Activated CD4-positive, alpha-beta T cell treated with anti-CD3 and anti-CD28 coated beads for 36 hours (primary cell): Measurements from ENCODE around the gene ACER3. TPM values are rescaled to one million over a fixed set of nuclear protein-coding genes. Genes with fewer than 3 reads are reported as not detected.
"Not testable (repeated sequence)": the region's sequence is repeated elsewhere in the genome, so short reads cannot be mapped to it uniquely, and the experiment has no call there.

ENCODE experiments used
- ATAC-seq: fragments of 200-7000 bp; cut with Tn5 transposase; one replicate; pipeline ENCODE4 v1.10.0; 2021; ENCODE audit warnings: mild to moderate bottlenecking, moderate library complexity
- CTCF ChIA-PET: fragments of 350-600 bp; sonication (Branson Sonifier 250); formaldehyde crosslinking; loops from one replicate; lab custom pipeline; 2021; ENCODE audit warnings: antibody characterized with exemption; lab: Charles Lee
- POLR2A ChIA-PET: fragments of 350-600 bp; sonication (Branson Sonifier 250); formaldehyde crosslinking; loops from one replicate; lab custom pipeline; 2021; ENCODE audit warnings: antibody characterized with exemption, inconsistent platforms; lab: Charles Lee
- DNase-seq: peaks from one replicate; pipeline ENCODE4 v3.0.0-alpha.2; 2020
- H3K27ac Mint-ChIP-seq: one replicate; pipeline ENCODE4 v1.8.0; 2021; ENCODE audit warnings: mixed read lengths
- H3K27me3 Mint-ChIP-seq: one replicate; pipeline ENCODE4 v1.8.0; 2021; ENCODE audit warnings: mixed read lengths
- H3K36me3 Mint-ChIP-seq: one replicate; pipeline ENCODE4 v1.8.0; 2021; ENCODE audit warnings: low read depth, mixed read lengths
- H3K4me1 Mint-ChIP-seq: one replicate; pipeline ENCODE4 v1.8.0; 2021; ENCODE audit warnings: mixed read lengths
- H3K4me3 Mint-ChIP-seq: one replicate; pipeline ENCODE4 v1.8.0; 2021; ENCODE audit warnings: mild to moderate bottlenecking, moderate library complexity, mixed read lengths
- H3K9me3 Mint-ChIP-seq: one replicate; pipeline ENCODE4 v1.8.0; 2021; ENCODE audit warnings: low read depth, mixed read lengths
- intact Hi-C, 2 experiments: fragments of 100-400 bp; cut with DNase I in 1 of 2; cut with micrococcal nuclease in 1 of 2; formaldehyde crosslinking; loops; one replicate each; pipeline versions ENCODE4 v1.14.2 to v1.15.1; 2022 to 2024; cut with DNase I, micrococcal nuclease
- total RNA-seq, 2 experiments: library from RNA; stranded (reverse); gene quantifications; one replicate each; pipeline ENCODE4 v1.2.3, GENCODE V29; 2021

ACER3 gene
- total RNA-seq: 10 to 100 TPM in 1 of 2 experiments, 1 to 10 TPM in 1; 8.9 to 10.3 TPM

DNA sequence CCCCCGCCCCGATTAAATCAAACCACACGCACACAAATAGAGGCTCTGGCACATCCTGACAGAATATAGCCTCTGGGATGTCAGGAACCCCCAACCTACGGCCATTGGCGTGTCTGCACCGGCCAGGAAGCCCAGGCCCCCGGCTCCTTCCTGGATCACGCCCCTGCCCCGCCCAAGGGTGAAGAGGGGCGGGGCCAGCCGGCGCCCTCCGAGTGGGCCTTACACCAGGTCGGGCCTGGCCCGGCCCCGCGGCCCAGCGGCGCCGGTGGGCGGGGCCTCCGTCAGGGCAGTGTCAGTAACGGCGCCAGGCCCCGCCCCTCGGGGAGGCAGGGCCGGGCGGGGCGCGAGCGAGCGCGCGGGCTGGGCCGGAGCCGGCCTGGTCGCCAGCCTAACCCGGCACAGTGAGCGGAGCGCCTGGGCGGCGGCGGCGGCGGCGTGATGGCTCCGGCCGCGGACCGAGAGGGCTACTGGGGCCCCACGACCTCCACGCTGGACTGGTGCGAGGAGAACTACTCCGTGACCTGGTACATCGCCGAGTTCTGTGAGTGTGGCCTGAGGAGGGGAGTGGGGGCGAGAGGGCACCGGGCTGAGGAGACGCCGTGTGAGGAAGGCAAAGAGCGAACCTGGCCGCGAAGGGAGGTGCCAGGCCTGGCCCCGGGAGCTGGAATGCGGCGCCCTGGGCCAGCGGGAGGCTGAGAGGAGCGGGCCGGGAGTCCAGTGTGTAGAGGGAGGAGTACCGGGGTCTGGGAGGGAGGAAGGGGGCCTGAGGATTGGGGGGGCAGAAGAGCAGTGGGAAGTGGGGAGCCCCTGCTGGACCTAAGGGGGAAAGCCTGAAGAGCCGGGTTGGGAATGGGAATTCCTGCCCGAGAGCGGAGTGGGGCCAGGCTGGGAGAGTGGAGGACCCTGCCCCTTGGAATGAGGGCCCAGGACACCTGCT lies at the start of gene ACER3:
ACER3 (plus strand) TSS at position 380 of the 937 bp plus-strand sequence; CDS start at position 439, 59 bp downstream.
- peaks cover 3% of the 10 kb centered on the region for H3K36me3 Mint-ChIP-seq
- ChIA-PET CTCF (interaction anchor here (2.2 kb wide), 1 partner anchor 59 kb away, joined by 13 read pairs; no protein-coding TSS in a partner anchor), POLR2A (no interaction called here)
- DNase-seq: peak; percentile 94
- H3K27ac Mint-ChIP-seq: peak within 1 kb of the TSS; percentile 70
- ATAC-seq: peak; percentile 99
- peak within 1 kb of the TSS; percentile 72 for H3K4me3 Mint-ChIP-seq
- peaks cover 20% of the 10 kb centered on the region for H3K4me1 Mint-ChIP-seq
- intact Hi-C loops: loop anchor here (1.0 to 2.0 kb wide), 10 partner anchors 51 to 626 kb away; partner anchors contain the start of genes CAPN5 (in 1 of the 2), GVQW3 (in 1 of the 2), THAP12 (in 1 of the 2) and TSKU (in 1 of the 2)
- no peaks in the 10 kb centered on the region for H3K27me3 Mint-ChIP-seq
- no peaks in the 10 kb centered on the region for H3K9me3 Mint-ChIP-seq

DNA sequence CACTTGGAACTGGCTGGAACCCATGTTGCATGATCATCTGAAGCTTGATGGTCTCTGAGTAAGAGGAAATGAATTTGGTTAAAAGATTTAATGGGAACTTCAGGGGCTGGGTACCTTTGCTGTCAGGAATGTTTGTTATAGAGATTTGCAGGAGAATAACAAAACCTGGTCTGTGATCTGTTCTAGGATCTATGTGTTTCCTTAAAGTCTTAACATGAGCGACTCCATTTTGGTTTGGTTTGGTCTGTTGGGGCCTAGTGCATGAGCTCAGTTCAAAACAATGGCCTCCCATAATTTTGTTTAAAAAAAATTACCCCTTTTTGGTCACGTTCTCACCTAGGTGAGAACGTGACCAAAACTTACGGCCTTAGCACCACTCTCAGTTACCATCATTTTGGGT lies 49.5 kb upstream of the ACER3 start:
- no peak for DNase-seq
- Mint-ChIP-seq H3K4me1 (peaks cover 5% of the 10 kb centered on the region), H3K9me3 (peaks cover 8% of the 10 kb centered on the region), H3K27me3 (peaks cover 6% of the 10 kb centered on the region), H3K4me3 (no peak overlapping the region), H3K27ac (no peak overlapping the region), H3K36me3 (no peaks in the 10 kb centered on the region)
- ChIA-PET POLR2A (no interaction called here), CTCF (interaction anchor here (0.8 to 7.2 kb wide), 3 partner anchors 89 to 229 kb away, joined by 3 to 100 read pairs (median 6); no protein-coding TSS in a partner anchor)
- intact Hi-C loops: no loop called here
- no peak for ATAC-seq

DNA sequence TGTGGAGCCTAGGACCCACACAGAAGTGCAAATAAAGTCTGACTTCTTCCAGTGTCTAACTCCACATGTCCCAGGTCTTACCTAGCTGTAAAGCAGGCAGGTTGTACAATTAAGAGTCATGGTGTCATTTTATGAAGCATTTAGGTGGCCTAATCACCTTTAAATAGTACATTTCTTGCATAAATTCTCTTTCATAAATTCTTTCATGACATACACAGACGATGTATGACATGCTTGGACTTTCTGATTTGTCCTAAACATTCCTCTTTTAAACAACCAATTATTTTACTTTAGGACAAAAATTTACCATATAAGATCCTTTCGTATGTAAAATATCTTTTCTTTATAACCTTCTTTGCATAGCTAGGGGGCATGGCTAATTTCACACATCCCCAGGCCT lies 46.3 kb upstream of the ACER3 start:
- intact Hi-C loops: no loop called here
- H3K4me3 Mint-ChIP-seq: no peak overlapping the region
- H3K9me3 Mint-ChIP-seq: peaks cover 9% of the 10 kb centered on the region
- H3K27me3 Mint-ChIP-seq: peaks cover 2% of the 10 kb centered on the region
- ATAC-seq: no peak
- peaks cover 5% of the 10 kb centered on the region for H3K4me1 Mint-ChIP-seq
- CTCF ChIA-PET: interaction anchor here (1.2 kb wide), 1 partner anchor 106 kb away, joined by 4 read pairs; no protein-coding TSS in a partner anchor
- no peaks in the 10 kb centered on the region for H3K36me3 Mint-ChIP-seq
- POLR2A ChIA-PET: no interaction called here
- H3K27ac Mint-ChIP-seq: no peak overlapping the region
- DNase-seq: no peak

GRCh38 chr11:76815678-76816077 lies 45.0 kb upstream of the ACER3 start:
- H3K27me3 Mint-ChIP-seq, H3K4me1 Mint-ChIP-seq, H3K4me3 Mint-ChIP-seq, H3K9me3 Mint-ChIP-seq, POLR2A ChIA-PET, intact Hi-C loops, H3K27ac Mint-ChIP-seq, DNase-seq, H3K36me3 Mint-ChIP-seq, ATAC-seq: not testable (repeated sequence)
- CTCF ChIA-PET: interaction anchor here (0.6 to 1.2 kb wide), 2 partner anchors 14 to 104 kb away, joined by 4 read pairs; no protein-coding TSS in a partner anchor

GRCh38 chr11:76820184-76820566 lies 40.5 kb upstream of the ACER3 start:
- no peak for DNase-seq
- no peak overlapping the region for H3K27ac Mint-ChIP-seq

GRCh38 chr11:76821396-76821795 lies 39.3 kb upstream of the ACER3 start:
- H3K9me3 Mint-ChIP-seq, CTCF ChIA-PET, H3K27me3 Mint-ChIP-seq, ATAC-seq, H3K4me1 Mint-ChIP-seq, intact Hi-C loops, H3K27ac Mint-ChIP-seq, H3K4me3 Mint-ChIP-seq, DNase-seq, H3K36me3 Mint-ChIP-seq, POLR2A ChIA-PET: not testable (repeated sequence)

More at GRCh38 chr11:76820184-76820566, 40.5 kb upstream of the ACER3 start:
- Mint-ChIP-seq H3K4me3 (no peak overlapping the region), H3K36me3 (no peaks in the 10 kb centered on the region), H3K9me3 (peaks cover 9% of the 10 kb centered on the region), H3K27me3 (peaks cover 10% of the 10 kb centered on the region), H3K4me1 (peaks cover 6% of the 10 kb centered on the region)
- ChIA-PET POLR2A (no interaction called here), CTCF (interaction anchor here (0.6 to 0.8 kb wide), 4 partner anchors 97 to 200 kb away, joined by 3 to 5 read pairs (median 4); no protein-coding TSS in a partner anchor)
- intact Hi-C loops: no loop called here
- ATAC-seq: no peak

GRCh38 chr11:76822406-76822805 lies 38.3 kb upstream of the ACER3 start:
- intact Hi-C loops: no loop called here
- POLR2A ChIA-PET: no interaction called here
- Mint-ChIP-seq H3K27ac (no peak overlapping the region), H3K9me3 (peaks cover 3% of the 10 kb centered on the region), H3K27me3 (peaks cover 7% of the 10 kb centered on the region), H3K4me1 (peaks cover 6% of the 10 kb centered on the region), H3K36me3 (no peaks in the 10 kb centered on the region), H3K4me3 (no peak overlapping the region)
- CTCF ChIA-PET: interaction anchor here (0.6 kb wide), 1 partner anchor 448 kb away, joined by 3 read pairs; no protein-coding TSS in a partner anchor
- no peak for ATAC-seq
- DNase-seq: no peak

GRCh38 chr11:76823481-76824028 lies 37.2 kb upstream of the ACER3 start:
- intact Hi-C loops: no loop called here
- Mint-ChIP-seq H3K27ac (no peak overlapping the region), H3K27me3 (peaks cover 7% of the 10 kb centered on the region), H3K9me3 (peaks cover 2% of the 10 kb centered on the region), H3K4me1 (peaks cover 6% of the 10 kb centered on the region), H3K4me3 (no peak overlapping the region), H3K36me3 (no peaks in the 10 kb centered on the region)
- ChIA-PET POLR2A (no interaction called here), CTCF (interaction anchor here (0.9 to 1.2 kb wide), 2 partner anchors 11 to 22 kb away, joined by 3 read pairs; no protein-coding TSS in a partner anchor)
- ATAC-seq: no peak
- DNase-seq: no peak

DNA sequence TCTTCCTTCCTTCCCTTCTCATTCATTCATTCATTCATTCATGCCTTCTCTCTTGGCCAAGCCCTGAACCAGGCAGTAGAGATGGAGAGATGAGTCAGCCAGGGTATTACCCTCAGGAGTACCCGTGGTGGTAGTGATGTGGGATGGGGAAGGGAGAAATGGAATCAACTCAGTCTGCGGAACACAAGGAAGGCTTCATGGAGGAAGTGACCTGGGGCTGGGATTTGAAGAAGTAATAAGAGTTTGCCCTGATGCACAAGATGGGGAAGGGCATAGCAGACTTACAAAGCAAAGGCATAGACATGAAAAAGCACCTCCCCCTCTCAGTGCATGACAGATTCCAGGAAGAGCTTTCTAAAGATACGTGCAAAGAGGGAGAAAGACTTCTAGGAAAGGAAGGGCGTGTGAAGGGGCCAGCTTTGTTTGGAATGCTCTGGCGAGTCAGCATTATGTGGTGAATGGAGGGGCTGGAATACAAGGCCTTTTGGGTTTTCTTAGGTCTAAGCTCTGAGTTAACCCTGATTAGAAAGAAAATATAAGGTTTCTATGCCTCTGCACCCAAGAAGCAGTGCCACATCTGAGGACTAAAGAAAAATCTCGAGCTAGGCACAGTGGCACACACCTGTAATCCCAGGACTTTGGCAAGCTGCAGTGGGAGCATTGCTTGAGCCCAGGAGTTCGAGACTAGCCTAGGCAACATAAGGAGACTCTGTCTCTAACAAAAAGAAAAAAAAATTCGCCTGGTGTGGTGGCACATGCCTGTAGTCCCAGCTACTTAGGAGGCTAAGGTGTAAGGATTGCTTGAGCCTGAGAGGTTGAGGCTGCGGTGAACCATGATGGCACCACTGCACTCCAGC lies 36.4 kb upstream of the ACER3 start:
- intact Hi-C loops: no loop called here
- ChIA-PET POLR2A (no interaction called here), CTCF (interaction anchor here (0.9 to 1.9 kb wide), 3 partner anchors 11 to 94 kb away, joined by 3 to 8 read pairs (median 3); no protein-coding TSS in a partner anchor)

DNA sequence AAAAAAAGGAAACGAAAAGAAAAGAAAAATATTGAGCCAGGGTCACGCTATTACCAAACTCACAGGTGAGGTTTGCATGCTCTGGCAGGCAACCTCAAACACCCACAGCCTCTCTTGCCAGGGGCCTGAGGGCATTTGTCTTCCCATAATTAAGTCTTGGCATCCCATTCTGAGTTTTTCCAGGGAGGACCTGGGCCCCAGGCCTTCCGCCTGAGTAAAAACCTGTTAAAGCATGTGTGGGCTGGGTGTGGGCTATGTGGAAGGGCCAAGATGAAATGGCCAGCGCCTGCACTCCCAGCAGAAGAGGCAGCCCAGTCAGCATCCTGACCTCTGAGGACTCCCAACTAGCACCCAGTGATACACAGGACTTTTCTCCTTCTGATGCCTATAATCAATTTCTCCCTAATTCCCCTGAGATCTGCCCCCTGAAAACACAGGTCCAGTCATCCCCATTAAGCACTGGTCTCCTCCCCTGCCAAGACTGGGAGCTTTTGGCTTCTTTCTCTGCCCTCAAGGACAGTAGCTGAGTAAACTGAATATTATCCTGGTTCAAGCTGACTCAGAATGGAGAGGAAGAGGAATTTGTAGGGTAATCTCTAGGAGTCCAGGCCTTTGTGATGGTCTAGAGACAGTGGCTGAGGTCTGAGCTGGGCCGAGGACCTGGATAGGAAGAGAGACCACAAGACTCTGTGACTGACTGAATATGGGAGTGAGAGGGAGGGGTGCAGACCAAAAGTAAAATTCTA lies 35.6 kb upstream of the ACER3 start:
- POLR2A ChIA-PET: no interaction called here
- ATAC-seq (no peak), DNase-seq (no peak)
- peaks cover 2% of the 10 kb centered on the region for H3K9me3 Mint-ChIP-seq
- no peak overlapping the region for H3K4me3 Mint-ChIP-seq
- H3K36me3 Mint-ChIP-seq: no peaks in the 10 kb centered on the region
- H3K4me1 Mint-ChIP-seq: peaks cover 6% of the 10 kb centered on the region
- intact Hi-C loops: no loop called here
- CTCF ChIA-PET: interaction anchor here (0.6 to 1.9 kb wide), 2 partner anchors 94 to 96 kb away, joined by 3 to 8 read pairs; no protein-coding TSS in a partner anchor
- H3K27me3 Mint-ChIP-seq: peaks cover 8% of the 10 kb centered on the region
- H3K27ac Mint-ChIP-seq: no peak overlapping the region

More for the DNA sequence above, 36.4 kb upstream of the ACER3 start:
- peak; percentile 58 for ATAC-seq
- H3K4me1 Mint-ChIP-seq: peaks cover 6% of the 10 kb centered on the region
- no peak overlapping the region for H3K27ac Mint-ChIP-seq
- H3K36me3 Mint-ChIP-seq: no peaks in the 10 kb centered on the region
- peaks cover 7% of the 10 kb centered on the region for H3K27me3 Mint-ChIP-seq
- DNase-seq: no peak
- H3K9me3 Mint-ChIP-seq: peaks cover 2% of the 10 kb centered on the region
- H3K4me3 Mint-ChIP-seq: no peak overlapping the region
